Activated CD8-positive, alpha-beta memory T cell treated with anti-CD3 and anti-CD28 coated beads, Interleukin-2, amount 50 U/mL, for 4 hours (primary cell): ENCODE measurements around the gene KDM3A.
"Not testable (repeated sequence)": the region's sequence is repeated elsewhere in the genome, so short reads cannot be mapped to it uniquely, and the experiment has no call there.

Experiments used
- DNase-seq: peaks from one replicate; pipeline ENCODE4 v3.0.0-alpha.2; 2020

KDM3A gene

GRCh38 chr2:86477349-86477748 lies 36.2 kb downstream of the KDM3A start:
- DNase-seq, result no peak

DNA sequence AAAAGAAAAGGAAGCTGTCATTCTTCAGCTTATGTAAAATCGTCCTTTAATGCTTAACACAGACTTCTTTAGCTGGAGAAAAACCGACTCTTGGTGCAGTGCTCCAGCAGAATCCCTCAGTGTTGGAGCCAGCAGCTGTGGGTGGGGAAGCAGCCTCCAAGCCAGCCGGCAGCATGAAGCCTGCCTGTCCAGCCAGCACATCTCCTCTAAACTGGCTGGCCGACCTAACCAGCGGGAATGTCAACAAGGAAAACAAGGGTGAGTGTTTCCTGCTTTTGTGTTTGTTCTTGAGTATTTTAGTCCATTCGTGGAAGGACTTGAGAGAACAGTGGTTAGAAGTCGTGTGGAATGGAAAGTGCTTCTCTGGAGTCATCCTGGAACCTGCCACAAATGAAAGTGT lies 38.9 kb downstream of the KDM3A start:
- DNase-seq, result no peak

DNA sequence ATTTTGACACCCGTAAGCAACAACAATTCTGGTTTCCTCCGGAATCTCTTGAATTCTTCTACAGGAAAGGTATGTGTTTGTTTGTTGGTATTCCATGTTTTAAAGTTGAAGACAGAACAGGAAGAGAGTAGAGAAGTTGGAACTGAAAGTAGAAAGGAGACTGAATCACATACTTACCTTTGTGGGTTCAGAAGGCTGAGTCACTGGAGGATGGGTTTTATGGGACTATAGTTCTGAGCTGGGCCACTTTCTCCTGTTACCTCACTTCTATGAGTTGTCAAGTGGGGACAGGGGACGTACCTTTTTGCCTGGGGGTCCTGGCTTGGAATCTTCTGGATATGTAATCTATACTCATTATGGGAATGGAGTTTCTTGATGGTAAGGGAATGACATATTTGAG lies 40.9 kb downstream of the KDM3A start:
- DNase-seq, result no peak

GRCh38 chr2:86484385-86484784 lies 43.2 kb downstream of the KDM3A start:
- no peak for DNase-seq

DNA sequence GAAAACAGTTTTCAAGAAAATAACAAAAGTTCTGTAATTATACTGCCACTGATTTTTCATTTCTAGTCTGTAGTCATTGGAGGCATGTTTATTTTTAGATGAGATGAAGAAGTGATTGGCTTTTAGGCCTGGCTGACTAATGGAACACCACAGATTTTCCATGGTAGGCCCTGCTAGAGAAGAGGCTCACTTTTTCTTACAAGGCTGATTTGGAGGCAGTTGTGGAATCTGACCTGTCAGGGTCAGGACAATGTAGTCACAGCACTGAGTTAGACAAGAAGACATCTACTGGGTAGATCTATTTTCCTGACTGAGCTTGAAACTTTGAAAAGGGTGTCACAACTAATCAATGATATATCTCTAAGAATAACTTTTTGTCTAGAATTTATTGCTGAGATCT lies 43.9 kb downstream of the KDM3A start:
- DNase-seq, result no peak

- no peak for DNase-seq
Measured at GRCh38 chr2:86485802-86486201, 44.6 kb downstream of the KDM3A start.

GRCh38 chr2:86487062-86487461 lies 45.9 kb downstream of the KDM3A start:
- no peak for DNase-seq

DNA sequence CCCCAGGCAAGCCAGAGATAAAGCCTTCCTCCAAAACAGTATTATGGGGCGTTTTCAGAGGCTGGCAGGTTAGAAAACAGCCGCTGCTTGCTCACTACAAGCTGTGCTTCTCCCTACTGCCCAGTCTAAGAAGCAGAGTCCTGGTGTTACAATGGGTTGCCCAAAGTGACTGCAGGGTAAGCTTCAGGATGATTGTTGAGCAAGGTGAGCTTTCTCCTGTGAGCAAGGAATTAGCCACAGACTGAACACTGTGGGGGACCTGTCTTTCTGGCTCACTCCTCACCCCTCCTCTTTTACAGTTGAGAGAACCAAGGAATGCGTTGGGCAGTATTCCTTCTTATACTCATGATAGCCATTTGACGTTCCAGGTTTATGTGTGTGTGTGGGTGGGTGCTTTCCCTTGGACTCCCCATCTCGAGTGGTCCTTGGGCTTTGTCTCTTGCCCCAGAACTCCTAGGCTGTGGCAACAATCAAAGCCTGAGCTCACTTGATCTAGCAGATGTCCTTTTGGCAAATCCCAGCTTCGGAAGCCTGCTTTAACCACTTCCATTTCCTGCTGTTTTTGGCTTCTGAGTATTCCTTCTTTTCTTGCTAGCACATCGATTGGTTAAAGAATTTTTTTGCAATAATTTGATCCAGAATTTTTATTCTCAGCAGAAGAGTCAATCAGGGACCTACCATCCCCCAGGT lies 47.5 kb downstream of the KDM3A start:
- DNase-seq, result no peak

DNA sequence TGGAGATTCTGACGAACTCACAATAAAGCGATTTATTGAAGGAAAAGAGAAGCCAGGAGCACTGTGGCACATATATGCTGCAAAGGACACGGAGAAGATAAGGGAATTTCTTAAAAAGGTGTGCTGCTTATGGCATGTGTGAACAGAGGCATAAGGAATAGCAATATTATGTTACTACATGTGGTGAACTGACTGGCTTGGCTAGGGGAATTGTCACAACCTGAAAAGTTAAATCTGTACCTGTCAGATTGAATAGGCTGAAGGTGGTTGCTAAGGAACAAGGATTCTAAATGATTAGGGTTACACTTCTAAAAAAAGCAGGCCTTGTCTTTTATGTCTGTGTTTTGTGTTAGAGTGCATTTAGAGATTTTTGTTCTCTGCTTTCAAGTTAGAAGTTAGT lies 48.4 kb downstream of the KDM3A start:
- no peak for DNase-seq

GRCh38 chr2:86490245-86490644 lies 49.1 kb downstream of the KDM3A start:
- no peak for DNase-seq

DNA sequence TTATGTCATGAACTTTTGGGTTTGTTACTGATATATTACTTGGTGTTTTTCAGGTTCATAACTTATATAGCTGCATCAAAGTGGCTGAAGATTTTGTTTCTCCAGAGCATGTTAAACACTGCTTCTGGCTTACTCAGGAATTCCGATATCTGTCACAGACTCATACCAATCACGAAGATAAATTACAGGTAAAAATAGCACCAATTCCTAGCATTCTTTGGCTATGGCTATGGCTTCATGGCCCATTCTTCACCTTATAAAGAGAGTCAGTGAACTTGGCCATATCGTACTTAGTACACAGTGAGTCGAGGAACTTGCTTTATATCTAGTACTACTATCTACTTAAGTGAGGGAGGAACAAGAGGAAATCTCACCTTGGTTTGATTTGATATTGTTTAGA lies 49.9 kb downstream of the KDM3A start:
- DNase-seq, result no peak

GRCh38 chr2:86492048-86492453 lies 50.9 kb downstream of the KDM3A start:
- no peak for DNase-seq

GRCh38 chr2:86496391-86496790 lies 55.2 kb downstream of the KDM3A start:
- DNase-seq, result not testable (repeated sequence)

DNA sequence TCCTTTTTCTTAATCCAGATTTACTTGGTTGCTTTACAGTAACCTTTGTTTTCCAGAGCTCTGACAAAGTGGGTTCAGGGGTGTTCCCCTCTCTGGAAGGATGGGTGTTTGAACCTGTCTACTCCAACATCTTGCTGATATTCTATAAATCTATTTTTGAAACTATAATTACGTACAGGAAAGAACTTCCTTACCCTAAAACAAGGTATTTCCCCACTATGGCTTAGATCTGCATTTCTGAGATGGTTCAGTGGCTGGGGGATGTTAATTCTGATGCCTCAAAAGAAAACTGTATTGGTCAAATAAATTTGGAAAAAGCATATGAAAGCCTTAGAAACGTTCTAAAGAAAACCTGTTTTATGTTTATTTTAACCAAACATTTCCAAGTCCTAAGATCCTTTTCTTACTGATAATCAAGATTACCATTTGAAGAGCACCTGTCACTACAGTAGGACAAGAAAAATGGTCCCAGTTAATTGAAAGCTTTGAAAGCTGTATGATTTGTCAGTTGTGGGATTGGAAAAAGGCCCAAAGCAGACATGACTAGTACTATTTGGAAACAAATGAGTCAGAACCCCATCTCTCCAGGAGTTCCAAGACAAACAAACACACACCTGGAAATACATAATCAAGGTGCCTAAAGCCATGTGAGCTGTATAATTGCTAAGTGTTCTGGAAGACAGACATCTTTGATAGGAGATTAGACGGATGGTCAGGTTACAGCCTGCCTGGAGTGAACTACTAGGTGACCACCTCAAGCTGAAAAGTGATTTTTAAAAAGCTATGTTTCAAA lies 57.5 kb downstream of the KDM3A start:
- DNase-seq, result no peak

- no peak for DNase-seq
Measured at GRCh38 chr2:86499326-86499725, 58.2 kb downstream of the KDM3A start.

DNA sequence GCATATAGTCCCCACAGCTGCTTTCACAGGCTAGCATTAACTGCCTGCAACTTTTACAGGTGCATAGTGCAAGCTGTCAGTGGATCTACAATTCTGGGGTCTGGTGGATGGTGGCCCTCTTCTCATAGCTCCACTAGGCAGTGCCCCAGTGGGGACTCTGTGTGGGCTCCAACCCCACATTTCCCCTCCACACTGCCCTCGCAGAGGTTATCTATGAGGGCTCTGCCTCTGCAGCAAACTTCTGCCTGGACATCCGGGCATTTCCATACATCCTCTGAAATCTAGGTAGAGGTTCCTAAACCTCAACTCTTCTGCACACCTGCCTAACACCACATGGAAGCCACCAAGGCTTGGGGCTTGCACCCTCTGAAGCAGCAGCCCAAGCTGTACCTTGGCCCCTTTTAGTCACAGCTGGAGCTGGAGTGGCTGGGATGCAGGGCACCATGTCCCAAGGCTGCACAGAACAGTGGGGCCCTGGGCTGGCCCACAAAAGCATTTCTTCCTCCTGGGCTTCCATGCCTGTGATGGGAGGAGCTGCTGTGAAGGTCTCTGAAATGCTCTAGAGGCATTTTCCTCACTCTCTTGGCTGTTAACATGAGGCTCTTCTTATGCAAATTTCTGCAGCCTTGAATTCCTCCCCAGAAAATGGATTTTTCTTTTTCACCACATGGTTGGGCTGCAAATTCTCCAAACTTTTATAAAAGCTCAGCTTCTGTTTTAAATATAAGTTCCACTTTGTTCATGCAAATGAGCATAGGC lies 59.3 kb downstream of the KDM3A start:
- no peak for DNase-seq

DNA sequence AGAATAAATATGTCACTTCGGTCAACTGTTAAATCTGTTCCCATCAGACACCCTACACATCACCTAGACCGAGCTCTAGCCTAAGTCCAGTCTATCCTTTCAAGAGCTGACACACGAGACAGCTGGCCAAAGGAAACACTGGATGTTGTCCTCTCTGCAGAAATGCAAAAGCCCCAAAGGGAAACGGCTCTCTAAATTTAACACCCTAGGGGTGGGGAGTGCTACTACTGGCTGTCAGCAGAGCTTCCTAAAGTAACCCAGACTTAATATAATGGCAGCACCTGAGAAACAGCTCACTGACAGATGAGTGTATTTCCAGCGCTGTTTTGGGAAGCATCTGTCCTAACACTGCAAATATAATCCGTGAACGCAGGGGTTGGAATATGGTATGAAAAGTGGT lies 66.4 kb downstream of the KDM3A start:
- DNase-seq, result no peak

DNA sequence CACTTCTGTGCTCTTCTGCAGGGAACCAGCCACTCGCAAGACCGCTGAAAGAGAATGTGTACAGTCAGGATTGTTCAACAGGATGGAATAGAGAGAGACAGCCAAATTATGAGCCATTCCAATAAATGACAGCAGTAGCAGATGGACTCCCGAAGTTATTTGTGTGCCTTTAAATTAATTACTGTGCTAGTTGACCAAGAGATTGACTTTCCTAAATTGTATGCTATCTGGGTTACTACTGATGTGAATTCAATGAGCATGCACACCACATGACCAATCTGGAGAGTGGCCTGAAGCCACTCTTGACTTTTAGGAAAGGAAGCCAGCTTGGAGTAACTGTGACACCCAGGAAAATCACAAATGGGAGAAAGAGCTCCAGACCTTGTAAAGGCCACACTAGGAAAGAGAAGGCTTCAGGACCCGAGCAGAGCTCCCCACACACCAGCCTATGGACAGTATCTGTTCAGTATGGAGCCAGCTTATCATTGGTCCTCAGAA lies 69.3 kb downstream of the KDM3A start:
- DNase-seq, result no peak

GRCh38 chr2:86512034-86512433 lies 70.9 kb downstream of the KDM3A start:
- DNase-seq, result no peak

- no peak for DNase-seq
Measured at GRCh38 chr2:86512892-86513291, 71.7 kb downstream of the KDM3A start.

- DNase-seq, result no peak
Measured at GRCh38 chr2:86513948-86514660, 72.9 kb downstream of the KDM3A start.

- peak; percentile 35 for DNase-seq
Measured at GRCh38 chr2:86518481-86518880, 77.3 kb downstream of the KDM3A start.

DNA sequence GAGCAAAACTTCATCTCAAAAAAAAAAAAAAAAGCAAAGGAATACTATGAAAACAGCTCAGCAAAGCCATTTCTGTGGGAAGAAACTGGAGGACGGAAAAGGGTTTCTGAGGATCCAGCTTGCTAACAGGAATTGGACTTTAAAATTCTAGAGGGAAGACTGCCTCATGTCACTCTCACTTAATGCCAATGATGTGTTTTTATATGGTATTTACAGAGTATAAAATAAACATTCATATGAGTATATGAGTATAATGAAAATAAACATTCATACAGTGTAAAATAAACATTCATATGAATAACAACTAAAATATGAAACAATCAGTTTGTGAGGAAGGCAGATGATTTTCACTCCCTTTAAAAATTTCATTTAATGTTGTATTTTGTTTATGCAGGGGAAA lies 78.2 kb downstream of the KDM3A start:
- no peak for DNase-seq
